Measurements from ENCODE around the gene BLOC1S2.
"Not testable (repeated sequence)": the region's sequence is repeated elsewhere in the genome, so short reads cannot be mapped to it uniquely, and the experiment has no call there.

The BLOC1S2 gene

GRCh38 chr10:100292300-100292699 is 5.8 kb upstream of the BLOC1S2 start:
- not testable (repeated sequence) for DNase-seq (ENCODE audit: low read depth in 2 of 2, low spot score in 1 of 2)

DNA sequence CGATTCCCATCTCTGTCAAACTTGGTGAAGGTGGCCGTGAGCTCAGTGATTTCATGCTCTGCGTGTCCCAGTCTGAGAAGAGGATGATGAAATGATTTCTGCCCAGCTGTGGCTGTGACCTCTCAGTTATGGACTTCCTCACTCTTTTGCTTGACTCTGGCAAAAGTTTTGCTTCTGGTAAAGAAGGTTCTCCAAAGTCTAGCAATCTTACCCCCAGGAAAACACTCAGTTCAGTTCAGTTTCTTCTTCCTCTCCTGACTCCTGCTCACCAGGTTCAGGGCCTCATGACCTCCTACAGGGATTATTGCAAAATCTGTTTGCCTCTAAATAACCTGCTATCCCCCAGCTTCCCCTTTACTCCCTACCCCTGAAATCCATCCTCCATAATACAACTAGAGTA is 4.9 kb upstream of the BLOC1S2 start:
- DNase-seq (ENCODE audit: low read depth in 2 of 2, low spot score in 1 of 2) = no peak

DNA sequence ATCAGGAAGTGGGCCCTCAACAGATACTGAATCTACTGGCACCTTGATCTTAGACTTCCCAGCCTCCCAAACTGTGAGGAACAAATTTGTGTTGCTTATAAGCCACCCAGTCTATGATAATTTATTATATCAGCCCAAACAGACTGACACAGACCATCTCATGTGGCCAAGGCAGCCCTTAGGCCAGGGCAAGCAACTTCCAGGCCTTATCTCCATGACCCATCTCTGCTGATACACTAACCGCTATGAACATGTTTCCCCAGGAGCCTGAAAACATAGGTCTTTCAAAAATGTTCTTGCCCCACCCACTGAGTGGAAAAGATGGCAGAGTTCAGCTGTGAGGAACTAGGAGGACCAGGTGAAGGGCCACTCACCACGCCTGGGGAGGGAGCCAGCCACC is 3.2 kb upstream of the BLOC1S2 start:
- no peak for DNase-seq (ENCODE audit: low read depth in 2 of 2, low spot score in 1 of 2)

- DNase-seq (ENCODE audit: low read depth in 2 of 2, low spot score in 1 of 2) = no peak
These were observed 1.7 kb upstream of the BLOC1S2 start for GRCh38 chr10:100288196-100288595.

DNA sequence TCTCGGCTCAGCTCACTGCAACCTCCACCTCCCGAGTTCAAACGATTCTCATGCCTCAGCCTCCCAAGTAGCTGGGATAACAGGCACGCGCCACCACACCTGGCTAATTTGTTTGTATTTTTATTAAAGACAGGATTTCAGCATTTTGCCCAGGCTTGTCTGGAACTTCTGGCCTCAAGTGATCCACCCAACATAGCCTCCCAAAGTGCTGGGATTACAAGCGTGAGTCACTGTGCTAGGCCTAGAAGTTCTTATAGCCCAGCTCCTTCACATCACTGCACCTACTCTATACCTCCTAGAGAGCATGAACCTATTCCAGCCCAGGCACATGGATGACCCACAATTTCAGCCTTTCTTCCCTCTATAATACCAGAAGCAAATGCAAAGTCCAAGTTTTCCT is 1.3 kb upstream of the BLOC1S2 start:
- no peak for DNase-seq (ENCODE audit: low read depth in 2 of 2, low spot score in 1 of 2)

GRCh38 chr10:100285326-100285725 is 1.2 kb downstream of the BLOC1S2 start:
- not testable (repeated sequence) for DNase-seq (ENCODE audit: low read depth in 2 of 2, low spot score in 1 of 2)

DNA sequence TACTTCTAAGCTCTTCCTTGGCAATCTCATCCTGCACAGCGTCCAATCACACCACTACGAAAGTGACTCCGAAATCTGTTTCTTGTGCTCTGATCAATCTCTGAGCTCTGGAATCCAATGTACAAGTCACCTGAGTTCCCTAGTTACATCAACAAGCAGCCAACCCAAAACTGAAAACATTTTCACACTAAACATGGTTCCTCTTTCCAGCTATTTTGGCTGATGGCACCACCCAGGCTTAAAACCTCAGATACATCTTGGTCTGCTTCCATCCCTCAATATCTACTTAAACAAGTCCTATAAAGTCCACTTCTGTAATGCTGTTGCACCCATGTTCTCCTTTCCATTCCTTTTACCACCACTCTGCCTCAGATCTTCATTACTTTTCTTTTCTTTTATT is 3.6 kb downstream of the BLOC1S2 start:
- no peak for DNase-seq (ENCODE audit: low read depth in 2 of 2, low spot score in 1 of 2)

- not testable (repeated sequence) for DNase-seq (ENCODE audit: low read depth in 2 of 2, low spot score in 1 of 2)
These were observed 9.5 kb downstream of the BLOC1S2 start for GRCh38 chr10:100276971-100277370.

DNA sequence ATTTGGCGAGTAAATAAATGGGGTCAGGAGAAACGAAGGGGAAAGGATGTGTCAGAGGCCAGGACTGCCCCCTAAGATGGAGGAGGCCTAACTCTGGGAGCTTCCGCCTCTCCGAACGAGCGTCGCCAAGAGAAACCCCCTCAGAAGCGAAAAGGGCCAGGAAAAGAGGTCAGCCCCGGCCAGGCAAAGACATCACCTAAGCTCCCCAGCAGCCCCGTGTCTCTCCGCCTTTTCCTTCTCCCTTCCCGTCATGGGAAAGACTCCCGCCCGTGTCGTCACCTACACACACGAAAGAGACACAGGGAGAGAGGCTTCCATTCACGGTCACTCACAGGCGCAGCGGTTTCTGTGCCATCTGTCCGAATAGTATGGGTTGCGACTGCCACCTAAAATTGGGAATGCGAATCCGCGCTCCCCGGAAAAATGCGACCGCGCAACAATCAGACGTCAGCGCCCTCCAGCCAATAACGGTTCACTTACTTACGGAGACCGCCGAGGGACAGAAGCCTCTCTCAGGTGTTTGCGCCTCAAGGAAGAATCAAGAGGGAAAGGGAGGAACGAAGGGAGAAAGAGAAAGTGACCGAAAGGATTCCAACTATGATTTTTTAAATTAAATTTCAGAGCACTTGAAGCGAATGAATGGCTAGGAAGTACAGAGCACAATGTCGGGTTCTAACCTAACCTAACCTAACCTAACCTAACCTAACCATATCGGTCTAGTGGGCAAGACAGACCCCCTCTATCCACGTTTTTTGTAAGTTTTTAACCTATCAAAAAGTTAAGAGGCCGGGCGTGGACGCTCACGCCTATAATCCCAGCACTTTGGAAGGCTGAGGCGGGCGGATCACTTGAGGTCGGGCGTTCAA is 19.0 kb downstream of the BLOC1S2 start, which contains the start of gene CWF19L1:
CWF19L1 (minus strand) TSS at position 400 of the 866 bp plus-strand sequence; CDS start at position 355, 45 bp downstream.
- DNase-seq (ENCODE audit: low read depth in 2 of 2, low spot score in 1 of 2) = peak; percentile 51 to 61

DNA sequence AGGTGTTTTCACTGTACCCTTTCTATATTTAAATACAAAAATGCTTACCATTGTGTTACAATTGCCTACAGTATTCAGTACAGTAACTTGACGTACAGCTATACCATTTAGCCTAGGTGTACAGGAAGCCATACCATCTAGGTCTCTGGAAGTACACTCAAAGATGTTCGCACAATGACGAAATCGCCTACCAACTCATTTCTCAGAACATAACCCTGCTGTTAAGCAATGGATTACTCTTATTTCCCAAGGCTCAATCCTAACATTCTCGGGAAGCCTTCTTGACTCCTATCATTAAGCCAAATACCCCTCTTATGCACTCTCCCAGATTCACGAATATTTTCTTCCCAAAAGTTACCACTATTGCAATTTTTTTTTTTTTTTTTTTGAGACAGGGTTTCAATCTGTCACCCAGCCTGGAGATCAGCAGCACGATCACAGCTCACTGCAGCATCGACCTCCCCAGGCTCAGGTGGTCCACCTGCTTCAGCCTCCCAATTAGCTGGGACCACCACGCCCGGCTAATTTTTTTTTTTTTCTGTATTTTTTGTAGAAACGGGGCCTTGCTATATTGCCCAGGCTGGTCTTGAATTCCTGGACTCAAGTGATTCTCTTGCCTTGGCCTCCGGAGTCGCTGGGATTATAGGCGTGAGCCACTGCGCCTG is 20.5 kb downstream of the BLOC1S2 start:
- no peak for DNase-seq (ENCODE audit: low read depth in 2 of 2, low spot score in 1 of 2)

DNA sequence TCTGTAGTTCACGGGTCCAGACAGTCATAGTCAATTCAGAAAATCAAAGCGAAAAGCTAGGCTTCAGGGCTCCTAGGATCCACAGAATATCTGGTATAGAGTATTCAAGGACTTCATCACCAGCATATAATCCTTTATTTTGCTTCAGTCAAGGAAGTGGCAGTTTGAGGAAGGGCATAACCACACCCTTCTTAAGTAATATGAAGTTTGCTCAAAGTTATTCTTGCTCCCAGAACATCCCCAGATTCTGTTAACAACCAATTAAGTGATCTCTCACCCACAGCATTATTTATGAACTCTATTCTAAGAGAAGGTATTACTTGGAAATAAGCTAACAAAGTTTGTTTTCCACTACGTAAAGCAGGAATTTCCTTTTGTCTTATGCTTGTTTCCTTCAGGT is 32.3 kb downstream of the BLOC1S2 start:
- DNase-seq (ENCODE audit: low read depth in 2 of 2, low spot score in 1 of 2) = no peak

DNA sequence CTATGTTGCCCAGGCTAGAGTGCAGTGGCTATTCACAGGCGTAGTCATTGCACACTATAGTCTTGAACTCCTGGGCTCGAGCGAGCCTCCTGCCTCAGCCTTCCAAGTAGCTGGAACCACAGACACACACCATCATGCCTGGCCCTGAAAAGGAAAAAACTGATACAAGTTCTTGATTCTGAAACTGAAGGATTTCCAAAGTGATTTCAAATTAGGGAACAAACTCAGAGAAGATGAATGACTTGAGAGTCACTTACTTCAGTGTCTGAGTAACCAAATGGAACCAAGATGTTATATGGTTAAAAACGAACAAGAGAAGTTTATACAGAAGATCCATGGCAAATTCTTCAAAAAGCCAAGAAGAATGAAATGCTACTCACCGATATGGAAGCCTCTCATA is 33.4 kb downstream of the BLOC1S2 start:
- DNase-seq (ENCODE audit: low read depth in 2 of 2, low spot score in 1 of 2) = no peak

- no peak for DNase-seq (ENCODE audit: low read depth in 2 of 2, low spot score in 1 of 2)
These were observed 37.7 kb downstream of the BLOC1S2 start for GRCh38 chr10:100248820-100249219.

DNA sequence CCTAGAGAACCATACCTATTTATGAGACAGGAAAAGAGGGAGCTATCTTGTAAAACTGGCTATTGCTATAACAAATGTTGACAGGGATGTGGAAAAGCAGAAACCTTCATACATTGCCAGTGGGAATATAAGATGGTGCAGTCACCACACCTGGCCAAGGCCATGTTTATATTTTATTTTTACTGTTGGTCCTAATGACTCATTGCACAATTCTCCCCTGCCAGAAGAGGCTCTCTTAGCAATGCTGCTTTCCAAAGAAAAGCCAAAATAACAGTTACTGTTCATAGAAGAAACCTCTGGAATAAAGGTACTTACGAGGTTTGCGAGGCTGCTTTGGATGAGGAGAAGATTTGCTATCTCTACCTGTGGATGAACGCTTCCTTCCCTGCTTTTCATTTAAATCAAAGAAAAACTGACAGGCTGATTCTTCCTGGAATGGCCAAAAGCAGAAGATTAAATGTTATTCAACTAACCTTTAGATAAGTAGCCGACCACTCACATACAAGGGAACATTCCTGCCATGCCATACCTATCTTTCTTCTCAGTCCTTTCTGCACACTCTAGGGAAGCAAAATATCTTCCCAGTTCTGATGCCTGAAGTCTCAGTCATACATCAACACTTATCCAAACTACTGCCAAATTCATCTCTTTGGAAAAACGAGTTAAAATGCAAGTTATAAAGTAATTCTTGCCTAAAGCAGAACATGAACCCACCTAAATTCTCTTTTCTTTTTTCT is 40.8 kb downstream of the BLOC1S2 start:
- DNase-seq (ENCODE audit: low read depth in 2 of 2, low spot score in 1 of 2) = no peak

DNA sequence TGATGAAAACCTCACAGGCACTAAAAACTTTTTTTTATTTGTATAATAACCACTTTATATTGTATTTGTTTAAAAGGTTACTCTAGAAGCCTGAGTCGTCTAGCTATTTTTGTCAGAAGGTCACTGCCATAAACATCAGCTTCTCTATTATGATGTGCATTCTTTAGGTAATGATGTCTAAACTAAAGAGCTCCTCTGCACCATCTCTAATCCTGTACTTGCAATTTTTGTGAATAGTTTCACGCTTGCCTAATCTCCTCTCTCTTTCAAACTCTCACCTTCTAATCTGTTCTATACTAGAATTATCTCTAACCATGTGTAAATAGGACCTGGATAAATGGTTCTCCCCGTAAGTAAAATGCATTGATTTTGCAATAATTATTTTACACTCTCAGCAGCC is 46.6 kb downstream of the BLOC1S2 start:
- no peak for DNase-seq (ENCODE audit: low read depth in 2 of 2, low spot score in 1 of 2)

DNA sequence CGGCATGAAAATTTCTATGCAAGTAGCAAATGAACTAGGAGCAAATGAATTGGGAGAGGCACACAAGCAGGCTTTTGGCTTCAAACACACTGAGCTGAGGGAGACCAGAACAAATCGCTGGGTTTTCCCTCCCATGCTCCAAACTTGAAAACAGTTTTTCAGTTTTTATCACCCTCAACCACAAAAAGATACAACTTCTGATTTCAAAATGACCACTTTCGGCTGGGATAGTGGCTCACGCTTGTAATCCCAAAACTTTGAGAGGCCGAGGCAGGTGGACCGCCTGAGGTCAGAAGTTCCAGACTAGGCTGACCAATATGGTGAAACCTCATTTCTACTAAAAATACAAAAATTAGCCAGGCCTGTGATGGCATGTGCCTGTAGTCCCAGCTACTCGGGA is 48.1 kb downstream of the BLOC1S2 start:
- no peak for DNase-seq (ENCODE audit: low read depth in 2 of 2, low spot score in 1 of 2)

GRCh38 chr10:100232101-100232500 is 54.4 kb downstream of the BLOC1S2 start:
- DNase-seq (ENCODE audit: low read depth in 2 of 2, low spot score in 1 of 2) = no peak

DNA sequence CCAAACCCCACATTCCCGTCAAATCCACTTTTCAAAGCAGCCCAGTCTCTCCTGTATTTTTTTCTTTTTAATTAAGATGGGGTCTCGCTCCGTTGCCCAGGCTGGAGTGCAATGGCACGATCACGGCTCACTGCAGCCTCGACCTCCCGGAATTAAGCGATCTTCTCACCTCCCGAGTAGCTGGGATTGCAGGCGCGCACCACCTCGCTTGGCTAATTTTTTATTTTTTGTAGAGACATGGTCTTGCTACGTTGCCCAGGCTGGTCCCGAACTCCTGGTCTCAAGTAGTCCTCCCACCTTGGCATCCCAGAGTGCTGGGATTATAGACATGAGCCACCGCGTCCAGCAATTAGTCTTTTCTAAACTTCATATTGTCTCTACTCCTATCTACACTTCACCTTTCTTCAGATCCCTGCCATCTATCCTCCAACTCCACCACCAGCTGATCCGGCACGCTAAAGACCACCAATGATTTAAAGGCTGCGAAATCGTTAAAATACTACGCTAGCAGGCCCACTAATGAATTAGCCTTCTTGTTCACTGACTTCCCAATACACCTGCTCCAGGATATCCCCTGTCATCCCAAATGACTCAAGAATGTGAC is 56.6 kb downstream of the BLOC1S2 start:
- DNase-seq (ENCODE audit: low read depth in 2 of 2, low spot score in 1 of 2) = no peak

DNA sequence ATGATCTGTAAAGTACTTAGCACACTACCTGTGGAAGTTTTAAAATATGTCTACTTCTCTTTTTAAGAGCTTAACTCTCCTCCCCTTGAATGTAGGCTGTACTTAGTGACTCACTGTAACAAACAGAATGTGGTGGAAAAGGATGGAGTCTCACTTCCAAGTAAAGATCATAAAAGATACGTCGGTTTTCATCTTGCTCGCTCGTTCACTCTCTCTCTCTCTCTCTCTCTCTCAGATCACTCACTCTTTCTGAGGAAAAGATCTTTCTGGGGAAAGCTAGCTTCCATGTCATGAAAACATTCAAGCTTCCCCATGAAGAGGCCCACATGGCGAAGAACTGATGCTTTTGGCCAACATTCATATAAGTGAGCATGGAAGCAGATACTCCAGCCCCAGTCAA is 62.6 kb downstream of the BLOC1S2 start:
- DNase-seq (ENCODE audit: low read depth in 2 of 2, low spot score in 1 of 2) = no peak
